DOHH2 (cell line): ENCODE results near the gene UBXN10.
A peak's percentile ranks its signal among the peaks of the same experiment; 100 is the strongest.

Experiments
- H3F3A ChIP-seq: fragments of 200-600 bp; sonication (generic), shearing (Covaris generic); 2 replicates; pipeline ENCODE4 v1.6.0; 2016; ENCODE audit warnings: antibody characterized with exemption, mild to moderate bottlenecking; ENCODE audit not compliant: control insufficient read depth, insufficient read depth
- H3K27ac ChIP-seq: fragments of 200-600 bp; sonication (generic); 2 replicates; pipeline ENCODE4 v1.5.1; 2014; ENCODE audit warnings: low read depth, mild to moderate bottlenecking, low read length, moderate library complexity
- H3K27me3 ChIP-seq: fragments of 200-600 bp; sonication (generic); 2 replicates; pipeline ENCODE4 v1.6.1; 2014; ENCODE audit warnings: mild to moderate bottlenecking, low read length, mixed read lengths; ENCODE audit not compliant: control insufficient read depth
- H3K36me3 ChIP-seq: fragments of 200-600 bp; sonication (generic); 2 replicates; pipeline ENCODE4 v1.6.1; 2014; ENCODE audit warnings: mild to moderate bottlenecking, low read length, moderate library complexity, mixed read lengths; ENCODE audit not compliant: control insufficient read depth
- H3K4me1 ChIP-seq: fragments of 200-600 bp; sonication (generic); 2 replicates; pipeline ENCODE4 v1.6.1; 2014; ENCODE audit warnings: mild to moderate bottlenecking, low read length, mixed read lengths; ENCODE audit not compliant: control insufficient read depth
- H3K4me2 ChIP-seq: fragments of 200-600 bp; sonication (generic); 2 replicates; pipeline ENCODE4 v1.6.0; 2014; ENCODE audit warnings: mild to moderate bottlenecking, low read length, moderate library complexity
- H3K4me3 ChIP-seq: fragments of 200-600 bp; sonication (generic); 2 replicates; pipeline ENCODE4 v1.5.1; 2014; ENCODE audit warnings: mild to moderate bottlenecking, low read length, mixed read lengths
- H3K79me2 ChIP-seq: fragments of 200-600 bp; sonication (generic); 2 replicates; pipeline ENCODE4 v1.6.1; 2014; ENCODE audit warnings: mild to moderate bottlenecking, low read length, mixed read lengths; ENCODE audit not compliant: control insufficient read depth
- H3K9me2 ChIP-seq: fragments of 200-600 bp; sonication (generic); replicated peaks from 2 replicates; pipeline ENCODE4 v1.6.1; 2014; ENCODE audit warnings: mild to moderate bottlenecking, low read length, mixed read lengths; ENCODE audit not compliant: control insufficient read depth
- H3K9me3 ChIP-seq: fragments of 200-600 bp; sonication (generic); 2 replicates; pipeline ENCODE4 v1.6.1; 2014; ENCODE audit warnings: antibody characterized with exemption, low read length, mixed read lengths; ENCODE audit not compliant: control insufficient read depth, insufficient read depth
- H4K20me1 ChIP-seq: fragments of 200-600 bp; sonication (generic); 2 replicates; pipeline ENCODE4 v1.6.0; 2014; ENCODE audit warnings: low read depth, mild to moderate bottlenecking, antibody characterized with exemption, low read length, moderate library complexity; ENCODE audit not compliant: control insufficient read depth, insufficient read depth
- CTCF ChIP-seq: fragments of 200-600 bp; sonication (generic); IDR thresholded peaks from one replicate; pipeline ENCODE4 v1.5.1; 2014; ENCODE audit warnings: antibody characterized with exemption, mild to moderate bottlenecking, low read depth, low read length; ENCODE audit not compliant: poor library complexity, severe bottlenecking
- EZH2phosphoT487 ChIP-seq: fragments of 200-600 bp; sonication (generic); IDR thresholded peaks from 2 replicates; pipeline ENCODE4 v1.6.1; 2017; ENCODE audit warnings: borderline replicate concordance, mild to moderate bottlenecking, antibody characterized with exemption, low read length, moderate library complexity, mixed read lengths

The UBXN10 gene

GRCh38 chr1:20165522-20165951, 20.4 kb upstream of the UBXN10 start:
- no peaks in the 10 kb centered on the region for H3K9me2 ChIP-seq
- no peaks in the 10 kb centered on the region for H3K27me3 ChIP-seq
- no peaks in the 10 kb centered on the region; the same call in 1 of the 2 replicates for H3K4me1 ChIP-seq
- TF ChIP-seq CTCF, result peak; percentile 73
- no peak for TF ChIP-seq EZH2phosphoT487
- no peaks in the 10 kb centered on the region for H3K79me2 ChIP-seq
- H3K36me3 ChIP-seq, result no peaks in the 10 kb centered on the region
- H4K20me1 ChIP-seq, result no peaks in the 10 kb centered on the region
- peaks cover 4% of the 10 kb centered on the region for H3K9me3 ChIP-seq
- H3K4me3 ChIP-seq, result no peak overlapping the region
- no peaks in the 10 kb centered on the region for H3F3A ChIP-seq
- no peak overlapping the region for H3K27ac ChIP-seq
- no peak overlapping the region for H3K4me2 ChIP-seq

DNA sequence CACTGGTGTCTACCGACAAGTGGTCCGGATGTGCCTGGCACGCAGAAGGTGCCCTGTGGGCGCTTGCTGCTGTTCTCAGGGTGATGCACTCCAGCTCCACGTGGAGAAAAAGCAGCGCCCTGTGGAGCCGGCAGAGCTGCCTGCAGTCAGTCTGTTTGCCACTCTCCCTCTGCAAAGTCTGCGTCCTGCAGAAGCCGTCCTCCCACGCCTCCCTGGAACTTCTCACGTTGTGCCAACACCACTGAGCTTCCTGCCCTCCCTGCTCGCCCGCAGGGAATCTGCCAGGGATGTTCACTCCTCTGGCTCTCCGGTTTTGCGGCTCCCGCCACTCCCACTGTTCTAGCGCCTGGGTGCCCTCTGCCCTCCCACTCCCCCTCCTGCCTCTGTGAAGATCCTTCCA, 19.8 kb upstream of the UBXN10 start:
- Histone ChIP-seq H3K4me1 (peaks cover 5% of the 10 kb centered on the region), H3K9me2 (no peaks in the 10 kb centered on the region), H3K4me3 (no peak overlapping the region), H3K27ac (no peak overlapping the region), H4K20me1 (no peaks in the 10 kb centered on the region), H3K9me3 (no peaks in the 10 kb centered on the region; the same call in 1 of the 2 replicates), H3K27me3 (no peaks in the 10 kb centered on the region), H3K4me2 (no peak overlapping the region), H3F3A (no peaks in the 10 kb centered on the region), H3K79me2 (no peaks in the 10 kb centered on the region), H3K36me3 (no peaks in the 10 kb centered on the region)
- TF ChIP-seq EZH2phosphoT487 (no peak), CTCF (no peak)

DNA sequence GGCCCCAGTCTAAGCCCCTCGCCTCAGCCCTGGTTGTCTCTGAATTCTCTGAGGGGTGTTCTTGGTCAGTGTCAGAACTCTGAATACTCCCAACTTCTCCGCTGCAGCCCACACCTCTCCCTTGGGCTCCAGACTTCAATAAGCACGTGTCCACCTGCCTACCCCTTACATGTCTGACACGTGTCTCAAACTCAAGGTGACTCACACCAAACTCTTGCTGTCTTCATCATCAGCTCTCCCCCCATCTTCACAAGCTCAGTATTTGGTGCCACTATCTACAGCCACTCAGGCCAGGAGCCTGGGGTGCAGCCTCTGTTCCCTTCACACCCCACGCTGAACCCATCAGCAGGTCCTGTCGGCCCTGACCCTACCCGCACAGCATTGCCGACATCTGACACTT, 18.8 kb upstream of the UBXN10 start:
- H3F3A ChIP-seq, result no peaks in the 10 kb centered on the region
- no peak overlapping the region for H3K27ac ChIP-seq
- no peaks in the 10 kb centered on the region for H3K79me2 ChIP-seq
- no peaks in the 10 kb centered on the region for H3K9me3 ChIP-seq
- H3K9me2 ChIP-seq, result no peaks in the 10 kb centered on the region
- no peak overlapping the region for H3K4me2 ChIP-seq
- H3K36me3 ChIP-seq, result no peaks in the 10 kb centered on the region
- no peak for TF ChIP-seq EZH2phosphoT487
- TF ChIP-seq CTCF, result no peak
- no peaks in the 10 kb centered on the region for H3K27me3 ChIP-seq
- H3K4me3 ChIP-seq, result no peak overlapping the region
- peaks cover 15% of the 10 kb centered on the region for H3K4me1 ChIP-seq
- no peaks in the 10 kb centered on the region for H4K20me1 ChIP-seq
